HS-5 (cell line): Measurements from ENCODE around the gene MYO6.
"Not testable (repeated sequence)": the region's sequence is repeated elsewhere in the genome, so short reads cannot be mapped to it uniquely, and the experiment has no call there.

ENCODE experiments used
- DNase-seq: peaks from one replicate; pipeline ENCODE4 v3.0.0-alpha.2; 2012; ENCODE audit warnings: low read depth

The MYO6 gene

GRCh38 chr6:75893058-75893775 lies 144.2 kb downstream of the MYO6 start:
- peak; percentile 51 for DNase-seq

GRCh38 chr6:75893776-75894152 lies 144.7 kb downstream of the MYO6 start:
- DNase-seq: no peak

- no peak for DNase-seq
Measured at GRCh38 chr6:75896526-75896925, 147.5 kb downstream of the MYO6 start.

GRCh38 chr6:75900216-75900615 lies 151.2 kb downstream of the MYO6 start:
- not testable (repeated sequence) for DNase-seq

- not testable (repeated sequence) for DNase-seq
Measured at GRCh38 chr6:75905129-75905528, 156.1 kb downstream of the MYO6 start.

GRCh38 chr6:75906871-75907270 lies 157.8 kb downstream of the MYO6 start:
- DNase-seq: no peak

GRCh38 chr6:75907444-75907843 lies 158.4 kb downstream of the MYO6 start:
- DNase-seq: no peak

GRCh38 chr6:75913040-75913439 lies 164.0 kb downstream of the MYO6 start:
- no peak for DNase-seq

GRCh38 chr6:75922226-75922625 lies 173.2 kb downstream of the MYO6 start:
- peak; percentile 24 for DNase-seq

GRCh38 chr6:75926293-75927168 lies 177.5 kb downstream of the MYO6 start:
- DNase-seq: no peak

GRCh38 chr6:75931011-75931680 lies 182.1 kb downstream of the MYO6 start:
- no peak for DNase-seq

- DNase-seq: no peak
Measured at GRCh38 chr6:75932067-75932466, 183.0 kb downstream of the MYO6 start.

GRCh38 chr6:75933387-75933975 lies 184.4 kb downstream of the MYO6 start:
- no peak for DNase-seq

GRCh38 chr6:75934643-75935472 lies 185.8 kb downstream of the MYO6 start:
- peak; percentile 44 for DNase-seq

GRCh38 chr6:75935473-75935793 lies 186.4 kb downstream of the MYO6 start:
- no peak for DNase-seq

GRCh38 chr6:75936682-75937081 lies 187.6 kb downstream of the MYO6 start:
- no peak for DNase-seq

- no peak for DNase-seq
Measured at GRCh38 chr6:75937846-75938245, 188.8 kb downstream of the MYO6 start.

GRCh38 chr6:75940564-75940963 lies 191.5 kb downstream of the MYO6 start:
- no peak for DNase-seq

GRCh38 chr6:75941509-75941908 lies 192.5 kb downstream of the MYO6 start:
- DNase-seq: no peak

GRCh38 chr6:75943381-75943780 lies 194.3 kb downstream of the MYO6 start:
- DNase-seq: no peak

GRCh38 chr6:75946146-75946831 lies 197.2 kb downstream of the MYO6 start:
- no peak for DNase-seq
